ENCODE results near the gene BUB1.

The BUB1 gene

DNA sequence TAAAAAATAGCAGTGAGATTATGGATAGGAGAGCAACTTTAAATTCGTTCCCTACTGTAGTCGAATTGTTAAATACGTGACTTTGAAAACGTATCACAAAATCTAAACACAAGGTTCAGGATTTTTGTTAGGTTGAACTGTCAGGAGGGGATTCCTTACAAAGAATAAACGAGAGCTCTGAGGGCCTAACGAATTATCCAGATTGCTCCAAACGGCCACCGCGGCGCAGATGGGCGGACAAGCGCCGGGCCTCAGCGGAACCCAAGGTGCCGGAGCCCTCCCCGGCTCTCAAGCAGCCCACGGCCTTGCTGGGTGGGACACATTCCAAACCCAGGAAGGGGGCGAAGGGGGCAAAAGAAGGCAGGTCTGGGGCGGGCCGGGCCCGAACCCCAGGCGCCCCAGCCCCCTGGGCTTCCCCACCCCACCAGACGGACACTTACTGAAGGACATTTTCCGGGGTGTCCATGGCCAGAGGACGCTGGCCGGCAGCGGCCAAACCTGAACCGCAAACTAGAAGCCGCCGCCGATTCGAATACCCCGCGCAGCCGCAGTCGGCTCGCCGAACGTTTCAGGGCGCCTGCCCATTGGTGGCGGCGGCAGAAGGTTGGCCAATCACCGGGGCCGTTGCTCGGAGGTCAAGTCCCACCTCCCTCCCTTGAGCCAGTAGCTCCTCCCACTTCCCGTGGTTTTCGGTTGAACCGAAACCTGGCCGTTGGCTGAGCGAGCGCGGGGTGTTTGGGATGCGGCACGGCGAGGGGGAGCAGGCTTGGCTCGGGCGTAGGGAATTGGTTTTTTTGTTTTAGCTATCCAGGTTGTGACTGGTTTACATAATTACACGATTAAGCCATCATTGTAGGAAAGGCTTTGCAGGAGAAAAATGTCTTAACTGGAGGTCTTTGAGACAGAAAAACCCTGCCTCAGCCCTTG is at the start of gene BUB1:
TSS of gene BUB1 (minus strand) at position 534 of the 927 bp plus-strand sequence. CDS start at position 466, 68 bp downstream.
- Histone ChIP-seq H3K4me1 (ENCODE audit: control insufficient read depth in 2 of 2, insufficient read depth in 2 of 2, low read length in 2 of 2) (peaks cover 4 to 24% of the 10 kb centered on the region in 2 donors), H3K9me3 (ENCODE audit: control insufficient read depth in 2 of 2, low read length in 2 of 2) (no peaks in the 10 kb centered on the region), H3K4me3 (ENCODE audit: low read length in 2 of 2) (peak within 1 kb of the TSS; percentile 80 to 93), H3K27me3 (ENCODE audit: control insufficient read depth in 2 of 2, insufficient read depth in 2 of 2, low read length in 2 of 2) (no peaks in the 10 kb centered on the region), H3K27ac (ENCODE audit: low read depth in 2 of 2, low read length in 2 of 2) (peak within 1 kb of the TSS; percentile 79 to 84), H3K9ac (ENCODE audit: low read depth in 1 of 2, low read length in 2 of 2) (peak within 1 kb of the TSS; percentile 72 to 95), H3K36me3 (ENCODE audit: control insufficient read depth in 2 of 2, insufficient read depth in 2 of 2, low read length in 2 of 2) (no peaks in the 10 kb centered on the region)

DNA sequence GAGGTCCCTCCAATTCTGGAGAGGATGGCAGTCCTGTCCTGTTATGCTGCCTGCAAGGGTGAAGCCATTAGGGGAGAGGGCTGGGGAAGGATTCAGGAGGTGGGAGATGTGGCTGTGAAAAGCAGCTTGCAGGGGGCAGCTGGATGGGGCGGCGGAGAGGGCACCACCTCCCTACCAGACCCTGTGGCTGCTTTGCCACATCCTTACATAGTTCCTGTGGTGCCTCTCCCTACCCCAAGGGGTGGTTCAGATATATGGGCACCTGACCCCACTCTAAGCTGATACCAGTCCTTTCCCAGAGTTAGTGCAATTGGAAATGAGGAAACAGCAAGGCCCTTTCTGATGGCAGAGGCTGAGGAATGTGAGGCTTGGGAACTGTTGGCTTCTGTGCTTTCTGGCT is 48.4 kb upstream of the BUB1 start:
- H3K9me3 ChIP-seq (ENCODE audit: control insufficient read depth in 2 of 2, low read length in 2 of 2) = no peaks in the 10 kb centered on the region
- no peaks in the 10 kb centered on the region for H3K4me1 ChIP-seq (ENCODE audit: control insufficient read depth in 2 of 2, insufficient read depth in 2 of 2, low read length in 2 of 2)
- peaks cover 0 to 5% of the 10 kb centered on the region in 2 donors for H3K27me3 ChIP-seq (ENCODE audit: control insufficient read depth in 2 of 2, insufficient read depth in 2 of 2, low read length in 2 of 2)
- H3K36me3 ChIP-seq (ENCODE audit: control insufficient read depth in 2 of 2, insufficient read depth in 2 of 2, low read length in 2 of 2) = no peaks in the 10 kb centered on the region
- no peak overlapping the region for H3K4me3 ChIP-seq (ENCODE audit: low read length in 2 of 2)
- no peak overlapping the region for H3K27ac ChIP-seq (ENCODE audit: low read depth in 2 of 2, low read length in 2 of 2)
- H3K9ac ChIP-seq (ENCODE audit: low read depth in 1 of 2, low read length in 2 of 2) = no peak overlapping the region

DNA sequence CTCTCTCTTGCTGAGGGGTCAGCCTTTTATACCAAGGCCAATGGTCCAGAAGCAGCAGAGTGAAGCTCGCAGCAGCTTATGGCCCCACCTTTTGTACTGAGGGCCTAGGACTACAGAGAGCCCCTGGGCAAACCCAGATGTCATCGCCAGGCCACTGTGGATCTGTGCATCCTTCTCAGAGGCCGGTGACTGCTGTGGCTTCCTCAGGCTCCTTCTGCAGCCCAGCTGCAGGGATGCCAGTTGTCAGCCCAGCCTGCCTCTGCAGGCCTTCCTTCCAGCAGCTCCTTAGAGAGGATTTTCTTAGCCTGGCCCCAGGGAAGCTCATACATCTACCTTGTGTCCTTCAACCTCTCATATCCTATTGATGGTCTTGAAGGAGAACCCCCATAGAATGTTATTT is 48.0 kb upstream of the BUB1 start:
- no peak overlapping the region for H3K9ac ChIP-seq (ENCODE audit: low read depth in 1 of 2, low read length in 2 of 2)
- no peak overlapping the region for H3K4me3 ChIP-seq (ENCODE audit: low read length in 2 of 2)
- H3K9me3 ChIP-seq (ENCODE audit: control insufficient read depth in 2 of 2, low read length in 2 of 2) = no peaks in the 10 kb centered on the region
- no peak overlapping the region for H3K27ac ChIP-seq (ENCODE audit: low read depth in 2 of 2, low read length in 2 of 2)
- peaks cover 0 to 4% of the 10 kb centered on the region in 2 donors for H3K27me3 ChIP-seq (ENCODE audit: control insufficient read depth in 2 of 2, insufficient read depth in 2 of 2, low read length in 2 of 2)
- H3K36me3 ChIP-seq (ENCODE audit: control insufficient read depth in 2 of 2, insufficient read depth in 2 of 2, low read length in 2 of 2) = no peaks in the 10 kb centered on the region
- no peaks in the 10 kb centered on the region for H3K4me1 ChIP-seq (ENCODE audit: control insufficient read depth in 2 of 2, insufficient read depth in 2 of 2, low read length in 2 of 2)

DNA sequence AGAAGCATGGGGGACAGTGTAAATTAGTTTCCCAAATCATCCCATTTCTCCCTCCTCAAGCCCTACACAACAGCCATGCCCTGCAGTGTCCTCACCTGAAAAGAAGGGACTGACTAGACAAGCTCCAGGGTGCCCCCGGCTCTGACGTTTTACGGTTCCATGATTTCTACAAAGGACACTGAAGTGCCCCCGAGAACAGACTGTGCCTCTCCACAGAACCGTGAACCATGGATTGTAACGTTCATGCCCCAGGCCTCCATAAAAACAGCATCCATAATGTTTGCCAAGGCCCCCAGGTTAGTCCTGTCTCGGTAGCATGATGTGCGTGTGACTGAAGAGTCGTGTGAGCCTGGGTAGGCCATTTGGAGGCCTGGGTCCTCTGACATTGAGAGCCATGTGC is 47.5 kb upstream of the BUB1 start:
- H3K4me3 ChIP-seq (ENCODE audit: low read length in 2 of 2) = no peak overlapping the region
- H3K36me3 ChIP-seq (ENCODE audit: control insufficient read depth in 2 of 2, insufficient read depth in 2 of 2, low read length in 2 of 2) = no peaks in the 10 kb centered on the region

DNA sequence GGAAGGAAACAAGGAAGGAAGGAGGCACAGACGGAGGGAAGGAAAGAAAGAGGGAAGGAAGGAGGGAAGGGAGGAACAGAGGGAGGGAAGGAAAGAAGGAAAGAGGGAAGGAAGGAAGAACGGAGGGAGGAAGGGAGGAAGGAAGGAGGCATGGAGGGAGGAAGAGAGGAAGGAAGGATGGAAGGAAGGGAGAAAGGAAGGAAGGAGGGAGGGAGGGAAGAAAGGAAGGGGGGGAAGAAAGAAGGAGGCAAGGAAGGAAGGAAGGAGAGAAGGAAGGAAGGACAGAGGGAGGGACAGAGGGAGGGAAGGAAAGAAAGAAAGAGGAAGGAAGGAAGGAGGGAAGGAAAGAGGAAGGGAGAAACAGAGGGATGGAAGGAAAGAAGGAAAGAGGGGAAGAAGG is 47.0 kb upstream of the BUB1 start:
- Histone ChIP-seq H3K36me3 (ENCODE audit: control insufficient read depth in 2 of 2, insufficient read depth in 2 of 2, low read length in 2 of 2) (no peaks in the 10 kb centered on the region), H3K9ac (ENCODE audit: low read depth in 1 of 2, low read length in 2 of 2) (no peak overlapping the region), H3K9me3 (ENCODE audit: control insufficient read depth in 2 of 2, low read length in 2 of 2) (no peaks in the 10 kb centered on the region), H3K27me3 (ENCODE audit: control insufficient read depth in 2 of 2, insufficient read depth in 2 of 2, low read length in 2 of 2) (no peaks in the 10 kb centered on the region), H3K27ac (ENCODE audit: low read depth in 2 of 2, low read length in 2 of 2) (no peak overlapping the region), H3K4me1 (ENCODE audit: control insufficient read depth in 2 of 2, insufficient read depth in 2 of 2, low read length in 2 of 2) (no peaks in the 10 kb centered on the region), H3K4me3 (ENCODE audit: low read length in 2 of 2) (no peak overlapping the region)

More for the DNA sequence above, 47.5 kb upstream of the BUB1 start:
- no peaks in the 10 kb centered on the region for H3K9me3 ChIP-seq (ENCODE audit: control insufficient read depth in 2 of 2, low read length in 2 of 2)
- H3K27ac ChIP-seq (ENCODE audit: low read depth in 2 of 2, low read length in 2 of 2) = no peak overlapping the region
- no peak overlapping the region for H3K9ac ChIP-seq (ENCODE audit: low read depth in 1 of 2, low read length in 2 of 2)
- no peaks in the 10 kb centered on the region for H3K4me1 ChIP-seq (ENCODE audit: control insufficient read depth in 2 of 2, insufficient read depth in 2 of 2, low read length in 2 of 2)
- H3K27me3 ChIP-seq (ENCODE audit: control insufficient read depth in 2 of 2, insufficient read depth in 2 of 2, low read length in 2 of 2) = no peaks in the 10 kb centered on the region

DNA sequence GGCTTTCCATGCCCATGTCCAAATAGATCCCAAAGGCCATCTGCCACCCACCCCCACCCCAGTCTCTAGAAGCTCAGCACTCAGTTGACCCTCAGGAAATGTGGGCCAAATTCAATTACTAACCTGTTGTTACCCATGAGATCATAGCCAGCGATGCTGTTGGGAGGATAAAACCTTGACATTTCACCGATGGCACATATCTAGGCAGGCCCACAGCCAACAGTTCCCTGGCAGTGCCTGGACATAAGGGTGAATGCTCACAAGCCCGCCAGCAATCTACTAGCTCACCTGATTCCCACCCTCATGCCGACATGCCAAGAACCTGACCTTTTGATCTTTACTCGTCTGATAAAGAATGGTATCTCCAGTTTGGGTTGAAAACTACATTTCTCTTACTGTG is 42.7 kb upstream of the BUB1 start:
- no peak overlapping the region for H3K27ac ChIP-seq (ENCODE audit: low read depth in 2 of 2, low read length in 2 of 2)
- H3K4me3 ChIP-seq (ENCODE audit: low read length in 2 of 2) = no peak overlapping the region
- no peaks in the 10 kb centered on the region for H3K36me3 ChIP-seq (ENCODE audit: control insufficient read depth in 2 of 2, insufficient read depth in 2 of 2, low read length in 2 of 2)
- no peak overlapping the region for H3K9ac ChIP-seq (ENCODE audit: low read depth in 1 of 2, low read length in 2 of 2)
- H3K9me3 ChIP-seq (ENCODE audit: control insufficient read depth in 2 of 2, low read length in 2 of 2) = no peaks in the 10 kb centered on the region
- no peaks in the 10 kb centered on the region for H3K27me3 ChIP-seq (ENCODE audit: control insufficient read depth in 2 of 2, insufficient read depth in 2 of 2, low read length in 2 of 2)
- peaks cover 0 to 5% of the 10 kb centered on the region in 2 donors for H3K4me1 ChIP-seq (ENCODE audit: control insufficient read depth in 2 of 2, insufficient read depth in 2 of 2, low read length in 2 of 2)

DNA sequence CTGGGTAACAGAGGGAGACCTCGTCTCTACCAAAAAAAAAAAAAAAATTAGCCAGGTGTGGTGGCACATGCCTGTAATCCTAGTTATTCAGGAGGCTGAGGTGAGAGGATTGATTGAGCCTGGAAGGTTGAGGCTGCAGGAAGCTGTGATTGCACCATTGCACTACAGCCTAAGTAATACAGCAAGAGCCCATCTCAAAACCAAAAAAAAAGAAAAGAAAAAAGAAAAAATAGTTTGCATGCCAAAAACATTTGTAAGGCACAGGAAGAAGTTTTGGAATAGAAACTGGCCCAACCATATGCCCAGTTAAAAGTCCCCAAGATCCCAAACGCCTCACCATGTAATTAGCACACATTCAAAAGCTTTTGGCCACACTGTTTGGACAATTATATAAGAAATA is 41.1 kb upstream of the BUB1 start:
- H3K9me3 ChIP-seq (ENCODE audit: control insufficient read depth in 2 of 2, low read length in 2 of 2) = no peaks in the 10 kb centered on the region
- no peak overlapping the region for H3K27ac ChIP-seq (ENCODE audit: low read depth in 2 of 2, low read length in 2 of 2)
- no peak overlapping the region for H3K4me3 ChIP-seq (ENCODE audit: low read length in 2 of 2)
- H3K27me3 ChIP-seq (ENCODE audit: control insufficient read depth in 2 of 2, insufficient read depth in 2 of 2, low read length in 2 of 2) = no peaks in the 10 kb centered on the region
- H3K4me1 ChIP-seq (ENCODE audit: control insufficient read depth in 2 of 2, insufficient read depth in 2 of 2, low read length in 2 of 2) = peaks cover 4 to 12% of the 10 kb centered on the region in 2 donors
- no peaks in the 10 kb centered on the region for H3K36me3 ChIP-seq (ENCODE audit: control insufficient read depth in 2 of 2, insufficient read depth in 2 of 2, low read length in 2 of 2)
- no peak overlapping the region for H3K9ac ChIP-seq (ENCODE audit: low read depth in 1 of 2, low read length in 2 of 2)

DNA sequence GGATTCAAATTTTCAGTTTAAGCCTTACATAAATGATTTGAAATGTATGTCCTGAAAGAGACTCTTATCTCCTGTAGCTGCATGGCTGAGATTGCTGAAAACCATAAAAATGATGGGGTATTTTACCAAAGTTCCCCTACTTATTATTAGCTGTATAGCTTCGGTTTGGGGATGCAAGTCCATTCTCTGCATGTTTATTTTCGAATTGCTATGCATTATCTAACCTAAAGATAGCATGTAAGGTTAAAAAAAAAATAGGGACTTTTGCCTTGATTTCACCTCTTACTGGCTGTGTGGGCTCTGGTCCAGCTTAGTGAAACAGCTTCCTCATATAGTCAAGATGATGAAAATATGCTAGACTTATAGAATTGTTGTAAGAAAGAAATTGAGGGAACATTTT is 40.5 kb upstream of the BUB1 start:
- no peaks in the 10 kb centered on the region for H3K27me3 ChIP-seq (ENCODE audit: control insufficient read depth in 2 of 2, insufficient read depth in 2 of 2, low read length in 2 of 2)
- H3K9me3 ChIP-seq (ENCODE audit: control insufficient read depth in 2 of 2, low read length in 2 of 2) = no peaks in the 10 kb centered on the region
- H3K36me3 ChIP-seq (ENCODE audit: control insufficient read depth in 2 of 2, insufficient read depth in 2 of 2, low read length in 2 of 2) = no peaks in the 10 kb centered on the region
- no peak overlapping the region for H3K4me3 ChIP-seq (ENCODE audit: low read length in 2 of 2)
- H3K27ac ChIP-seq (ENCODE audit: low read depth in 2 of 2, low read length in 2 of 2) = no peak overlapping the region
- H3K9ac ChIP-seq (ENCODE audit: low read depth in 1 of 2, low read length in 2 of 2) = no peak overlapping the region
- peaks cover 4 to 12% of the 10 kb centered on the region in 2 donors for H3K4me1 ChIP-seq (ENCODE audit: control insufficient read depth in 2 of 2, insufficient read depth in 2 of 2, low read length in 2 of 2)

DNA sequence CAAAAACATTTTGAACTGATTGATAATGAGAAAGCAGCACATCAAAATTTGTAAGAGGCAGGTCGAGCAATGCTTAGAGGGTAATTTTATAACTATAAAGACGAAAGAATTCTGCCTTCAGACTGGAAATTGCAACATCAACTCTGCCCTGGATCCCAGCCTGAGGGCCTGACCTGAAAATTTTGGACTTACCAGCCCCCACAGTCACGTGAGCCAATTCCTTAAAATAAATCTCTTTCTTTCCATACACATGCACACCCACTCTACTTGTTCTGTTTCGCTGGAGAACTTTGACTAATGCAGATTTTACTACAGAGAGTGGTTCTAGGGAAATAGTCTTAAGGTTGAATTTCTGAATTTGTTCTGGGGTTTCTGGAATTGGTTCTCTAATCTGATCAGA is 39.9 kb upstream of the BUB1 start:
- Histone ChIP-seq H3K4me3 (ENCODE audit: low read length in 2 of 2) (no peak overlapping the region), H3K4me1 (ENCODE audit: control insufficient read depth in 2 of 2, insufficient read depth in 2 of 2, low read length in 2 of 2) (peaks cover 4 to 12% of the 10 kb centered on the region in 2 donors), H3K36me3 (ENCODE audit: control insufficient read depth in 2 of 2, insufficient read depth in 2 of 2, low read length in 2 of 2) (no peaks in the 10 kb centered on the region), H3K9ac (ENCODE audit: low read depth in 1 of 2, low read length in 2 of 2) (no peak overlapping the region), H3K9me3 (ENCODE audit: control insufficient read depth in 2 of 2, low read length in 2 of 2) (no peaks in the 10 kb centered on the region), H3K27ac (ENCODE audit: low read depth in 2 of 2, low read length in 2 of 2) (no peak overlapping the region), H3K27me3 (ENCODE audit: control insufficient read depth in 2 of 2, insufficient read depth in 2 of 2, low read length in 2 of 2) (no peaks in the 10 kb centered on the region)

DNA sequence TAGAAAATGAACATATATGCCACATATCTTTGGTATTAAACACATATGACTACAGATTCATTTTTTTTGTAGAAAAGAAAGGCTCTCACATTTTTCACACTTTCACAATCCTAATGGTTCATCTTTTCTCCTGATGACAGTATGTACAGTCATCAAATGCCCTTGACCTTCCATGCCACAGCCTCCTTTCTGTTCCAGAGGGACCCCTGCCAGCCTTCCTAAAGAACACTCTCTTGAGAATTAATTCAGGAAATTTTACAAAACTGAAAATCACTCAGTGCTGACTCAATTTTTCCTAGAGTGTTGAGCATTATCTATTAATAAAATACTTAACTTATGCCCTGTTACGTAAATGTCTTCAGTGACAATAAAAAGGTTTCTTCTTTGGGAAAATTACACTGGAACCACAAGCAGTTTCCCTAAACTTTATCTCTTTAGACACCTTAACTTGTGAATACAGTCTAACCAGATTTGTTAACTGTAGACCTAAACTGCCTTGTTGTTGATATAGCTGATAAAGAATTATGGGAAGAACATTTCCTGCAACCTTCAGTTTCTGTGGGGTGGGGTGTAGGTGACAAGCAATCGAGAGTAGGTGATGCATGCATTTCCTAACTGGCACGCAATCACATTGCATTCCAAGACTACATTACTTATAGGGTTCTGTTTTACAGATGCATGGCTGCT is 39.2 kb upstream of the BUB1 start:
- Histone ChIP-seq H3K36me3 (ENCODE audit: control insufficient read depth in 2 of 2, insufficient read depth in 2 of 2, low read length in 2 of 2) (no peaks in the 10 kb centered on the region), H3K9ac (ENCODE audit: low read depth in 1 of 2, low read length in 2 of 2) (no peak overlapping the region), H3K27ac (ENCODE audit: low read depth in 2 of 2, low read length in 2 of 2) (no peak overlapping the region), H3K27me3 (ENCODE audit: control insufficient read depth in 2 of 2, insufficient read depth in 2 of 2, low read length in 2 of 2) (no peaks in the 10 kb centered on the region), H3K4me1 (ENCODE audit: control insufficient read depth in 2 of 2, insufficient read depth in 2 of 2, low read length in 2 of 2) (peaks cover 4 to 12% of the 10 kb centered on the region in 2 donors), H3K4me3 (ENCODE audit: low read length in 2 of 2) (no peak overlapping the region), H3K9me3 (ENCODE audit: control insufficient read depth in 2 of 2, low read length in 2 of 2) (no peaks in the 10 kb centered on the region)

All from mucosa of rectum (tissue), 2 donors.